HepG2 (cell line): ENCODE results near the gene C1orf159. TPM values are rescaled to one million over a fixed set of nuclear protein-coding genes. Genes with fewer than 3 reads are reported as not detected.

Experiments used
- AKAP8 ChIP-seq: sonication (generic); formaldehyde crosslinking; IDR thresholded peaks from 2 replicates; pipeline ENCODE4 v1.5.1; 2020; ENCODE audit warnings: mild to moderate bottlenecking, missing genetic modification reagents
- ARNTL ChIP-seq: sonication (generic); formaldehyde crosslinking; IDR thresholded peaks from 2 replicates; pipeline ENCODE4 v1.4.0; 2020; ENCODE audit warnings: mild to moderate bottlenecking, missing genetic modification reagents
- CAMTA2 ChIP-seq: sonication (generic); formaldehyde crosslinking; IDR thresholded peaks from 2 replicates; pipeline ENCODE4 v1.4.0; 2020; ENCODE audit warnings: mild to moderate bottlenecking, missing genetic modification reagents, borderline replicate concordance
- ETV5 ChIP-seq: IDR thresholded peaks from 2 replicates; pipeline ENCODE4 v1.6.1; 2018; ENCODE audit warnings: missing biosample characterization, missing genetic modification reagents, inconsistent platforms, borderline replicate concordance
- KLF15 ChIP-seq: sonication (generic); formaldehyde crosslinking; IDR thresholded peaks from 2 replicates; pipeline ENCODE4 v1.8.1; 2023; ENCODE audit warnings: borderline replicate concordance, mild to moderate bottlenecking, inconsistent platforms, missing genetic modification reagents, mixed read lengths
- PRMT3 ChIP-seq: sonication (generic); formaldehyde crosslinking; IDR thresholded peaks from 2 replicates; pipeline ENCODE4 v1.8.1; 2022; ENCODE audit warnings: low read depth, mild to moderate bottlenecking, moderate library complexity, missing genetic modification reagents, borderline replicate concordance
- ZBTB7A ChIP-seq: sonication (generic); formaldehyde crosslinking; IDR thresholded peaks from 2 replicates; pipeline ENCODE4 v1.8.0; 2022; ENCODE audit warnings: mild to moderate bottlenecking, missing genetic modification reagents
- ZMYM3 ChIP-seq: sonication (generic); formaldehyde crosslinking; IDR thresholded peaks from 2 replicates; pipeline ENCODE4 v1.5.1; 2020; ENCODE audit warnings: mild to moderate bottlenecking, missing genetic modification reagents
- ZNF136 ChIP-seq: sonication (generic); formaldehyde crosslinking; IDR thresholded peaks from 2 replicates; pipeline ENCODE4 v1.8.1; 2022; ENCODE audit warnings: low read depth, mild to moderate bottlenecking, moderate library complexity, missing genetic modification reagents
- ZNF781 ChIP-seq: sonication (generic); formaldehyde crosslinking; IDR thresholded peaks from 2 replicates; pipeline ENCODE4 v1.5.1; 2020; ENCODE audit warnings: borderline replicate concordance, mild to moderate bottlenecking, missing genetic modification reagents; ENCODE audit errors: not compliant biosample characterization
- polyA plus RNA-seq, 8 experiments: library from polyadenylated mRNA; depleted of rRNA in 3 of 8; stranded (reverse) in 7 of 8; unstranded in 1 of 8; fragments of >200 nt; fragmentation: Illumina TruSeq in 4 of 8; extraction: Trizol in 4 of 8; gene quantifications; 2 replicates each; pipeline versions ENCODE4 v1.2.1 to v1.2.3, GENCODE V29; 2011 to 2016; ENCODE audit warnings: low read depth in 4 of 8, missing spikeins in 1 of 8, mixed read lengths in 1 of 8; ENCODE audit not compliant: insufficient read depth in 1 of 8
- total RNA-seq, 5 experiments: library from RNA; depleted of rRNA; stranded (reverse); fragments of >200 nt; fragmentation: Illumina TruSeq; extraction: Trizol; gene quantifications; 2 replicates each; pipeline ENCODE4 v1.2.3, GENCODE V29; 2016; ENCODE audit warnings: low read depth in 1 of 5
- TF ChIP-seq, protein P1 (sequence below): IDR thresholded peaks from 2 replicates; pipeline ENCODE4 v1.6.1; 2016; ENCODE audit warnings: control low read depth
- TF ChIP-seq, protein P2 (sequence below): sonication (generic); formaldehyde crosslinking; IDR thresholded peaks from 2 replicates; pipeline ENCODE4 v1.5.1; 2020; ENCODE audit warnings: mild to moderate bottlenecking, moderate library complexity, missing genetic modification reagents
- TF ChIP-seq, protein P3 (sequence below): sonication (generic); formaldehyde crosslinking; IDR thresholded peaks from 2 replicates; pipeline ENCODE4 v1.4.0; 2020; ENCODE audit warnings: missing genetic modification reagents, borderline replicate concordance
- TF ChIP-seq, protein P4 (sequence below): sonication (generic); formaldehyde crosslinking; IDR thresholded peaks from 2 replicates; pipeline ENCODE4 v1.4.0; 2020; ENCODE audit warnings: missing genetic modification reagents
- TF ChIP-seq, protein P5 (sequence below): sonication (generic); formaldehyde crosslinking; IDR thresholded peaks from 2 replicates; pipeline ENCODE4 v1.4.0; 2020; ENCODE audit warnings: missing genetic modification reagents

Gene C1orf159
- total and polyA plus RNA-seq, 2 of the 13 experiments (the other 11 are each of a cell fraction or from before 2014, with no cell fraction given), result 3.8 to 6.7 TPM

DNA sequence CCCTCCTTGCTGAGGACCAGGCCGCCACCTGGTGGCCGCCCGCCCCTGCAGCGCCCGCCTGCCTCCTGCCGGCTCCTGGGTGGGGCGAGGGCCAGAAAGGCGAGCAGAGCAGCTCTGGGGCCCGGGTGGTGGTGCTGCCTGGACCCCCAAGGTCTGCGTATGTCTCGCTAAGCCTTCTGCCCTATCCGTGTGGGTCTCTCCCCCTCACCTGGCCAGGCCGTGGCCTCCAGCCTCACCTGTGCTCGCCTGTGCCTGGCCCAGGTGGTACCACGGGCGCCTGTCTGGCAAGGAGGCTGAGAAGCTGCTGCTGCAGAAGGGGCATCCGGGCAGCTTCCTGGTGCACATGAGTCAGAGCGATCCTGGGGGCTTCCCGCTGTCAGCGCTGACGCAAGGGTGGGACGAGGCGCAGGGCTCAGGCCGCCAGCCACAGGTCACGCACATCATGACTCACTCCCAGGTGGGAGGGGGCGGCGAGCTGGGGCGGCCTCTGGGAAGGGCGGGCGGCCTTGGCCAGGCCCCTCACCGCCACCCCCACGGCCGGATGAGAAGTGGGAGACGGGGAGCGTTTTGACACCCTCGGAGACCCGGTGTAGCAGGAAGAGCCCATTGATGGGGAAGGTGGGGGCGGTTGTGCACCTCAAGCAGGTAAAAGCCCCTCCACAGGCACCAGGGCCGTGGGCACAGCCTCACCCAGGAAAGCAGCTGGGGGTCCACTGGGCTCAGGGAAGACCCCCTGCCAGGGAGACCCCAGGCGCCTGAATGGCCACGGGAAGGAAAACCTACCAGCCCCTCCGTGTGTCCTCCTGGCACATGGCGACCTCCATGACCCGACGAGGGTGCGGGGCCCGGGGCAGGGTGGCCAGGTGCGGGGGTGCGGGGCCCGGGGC lies 51.7 kb downstream of the C1orf159 start (continued):
- TF ChIP-seq ZNF136 (CRISPR knock-in tag), result no peak
- no peak for TF ChIP-seq KLF15 (CRISPR knock-in tag)
- TF ChIP-seq ETV5 (CRISPR knock-in tag), result peak; percentile 75; the same call in 1 of the 2 replicates
- TF ChIP-seq CAMTA2 (CRISPR knock-in tag), result no peak
- TF ChIP-seq, protein P1, sequence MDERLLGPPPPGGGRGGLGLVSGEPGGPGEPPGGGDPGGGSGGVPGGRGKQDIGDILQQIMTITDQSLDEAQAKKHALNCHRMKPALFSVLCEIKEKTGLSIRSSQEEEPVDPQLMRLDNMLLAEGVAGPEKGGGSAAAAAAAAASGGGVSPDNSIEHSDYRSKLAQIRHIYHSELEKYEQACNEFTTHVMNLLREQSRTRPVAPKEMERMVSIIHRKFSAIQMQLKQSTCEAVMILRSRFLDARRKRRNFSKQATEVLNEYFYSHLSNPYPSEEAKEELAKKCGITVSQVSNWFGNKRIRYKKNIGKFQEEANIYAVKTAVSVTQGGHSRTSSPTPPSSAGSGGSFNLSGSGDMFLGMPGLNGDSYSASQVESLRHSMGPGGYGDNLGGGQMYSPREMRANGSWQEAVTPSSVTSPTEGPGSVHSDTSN (CRISPR knock-in tag), result no peak
- no peak; the same call in 1 of the 2 replicates for TF ChIP-seq ARNTL
- TF ChIP-seq ZBTB7A (CRISPR knock-in tag), result peak; percentile 89
- no peak for TF ChIP-seq PRMT3 (CRISPR knock-in tag)
- TF ChIP-seq, protein P2, sequence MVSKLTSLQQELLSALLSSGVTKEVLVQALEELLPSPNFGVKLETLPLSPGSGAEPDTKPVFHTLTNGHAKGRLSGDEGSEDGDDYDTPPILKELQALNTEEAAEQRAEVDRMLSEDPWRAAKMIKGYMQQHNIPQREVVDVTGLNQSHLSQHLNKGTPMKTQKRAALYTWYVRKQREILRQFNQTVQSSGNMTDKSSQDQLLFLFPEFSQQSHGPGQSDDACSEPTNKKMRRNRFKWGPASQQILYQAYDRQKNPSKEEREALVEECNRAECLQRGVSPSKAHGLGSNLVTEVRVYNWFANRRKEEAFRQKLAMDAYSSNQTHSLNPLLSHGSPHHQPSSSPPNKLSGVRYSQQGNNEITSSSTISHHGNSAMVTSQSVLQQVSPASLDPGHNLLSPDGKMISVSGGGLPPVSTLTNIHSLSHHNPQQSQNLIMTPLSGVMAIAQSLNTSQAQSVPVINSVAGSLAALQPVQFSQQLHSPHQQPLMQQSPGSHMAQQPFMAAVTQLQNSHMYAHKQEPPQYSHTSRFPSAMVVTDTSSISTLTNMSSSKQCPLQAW, result peak; percentile 93
- TF ChIP-seq, protein P3, sequence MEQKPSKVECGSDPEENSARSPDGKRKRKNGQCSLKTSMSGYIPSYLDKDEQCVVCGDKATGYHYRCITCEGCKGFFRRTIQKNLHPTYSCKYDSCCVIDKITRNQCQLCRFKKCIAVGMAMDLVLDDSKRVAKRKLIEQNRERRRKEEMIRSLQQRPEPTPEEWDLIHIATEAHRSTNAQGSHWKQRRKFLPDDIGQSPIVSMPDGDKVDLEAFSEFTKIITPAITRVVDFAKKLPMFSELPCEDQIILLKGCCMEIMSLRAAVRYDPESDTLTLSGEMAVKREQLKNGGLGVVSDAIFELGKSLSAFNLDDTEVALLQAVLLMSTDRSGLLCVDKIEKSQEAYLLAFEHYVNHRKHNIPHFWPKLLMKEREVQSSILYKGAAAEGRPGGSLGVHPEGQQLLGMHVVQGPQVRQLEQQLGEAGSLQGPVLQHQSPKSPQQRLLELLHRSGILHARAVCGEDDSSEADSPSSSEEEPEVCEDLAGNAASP (CRISPR knock-in tag), result no peak; the same call in 1 of the 2 replicates
- TF ChIP-seq, protein P4, sequence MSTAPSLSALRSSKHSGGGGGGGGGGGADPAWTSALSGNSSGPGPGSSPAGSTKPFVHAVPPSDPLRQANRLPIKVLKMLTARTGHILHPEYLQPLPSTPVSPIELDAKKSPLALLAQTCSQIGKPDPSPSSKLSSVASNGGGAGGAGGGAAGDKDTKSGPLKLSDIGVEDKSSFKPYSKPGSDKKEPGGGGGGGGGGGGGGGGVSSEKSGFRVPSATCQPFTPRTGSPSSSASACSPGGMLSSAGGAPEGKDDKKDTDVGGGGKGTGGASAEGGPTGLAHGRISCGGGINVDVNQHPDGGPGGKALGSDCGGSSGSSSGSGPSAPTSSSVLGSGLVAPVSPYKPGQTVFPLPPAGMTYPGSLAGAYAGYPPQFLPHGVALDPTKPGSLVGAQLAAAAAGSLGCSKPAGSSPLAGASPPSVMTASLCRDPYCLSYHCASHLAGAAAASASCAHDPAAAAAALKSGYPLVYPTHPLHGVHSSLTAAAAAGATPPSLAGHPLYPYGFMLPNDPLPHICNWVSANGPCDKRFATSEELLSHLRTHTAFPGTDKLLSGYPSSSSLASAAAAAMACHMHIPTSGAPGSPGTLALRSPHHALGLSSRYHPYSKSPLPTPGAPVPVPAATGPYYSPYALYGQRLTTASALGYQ (CRISPR knock-in tag), result no peak
- no peak for TF ChIP-seq ZMYM3 (CRISPR knock-in tag)
- peak; percentile 94 for TF ChIP-seq AKAP8 (CRISPR knock-in tag)
- TF ChIP-seq, protein P5, sequence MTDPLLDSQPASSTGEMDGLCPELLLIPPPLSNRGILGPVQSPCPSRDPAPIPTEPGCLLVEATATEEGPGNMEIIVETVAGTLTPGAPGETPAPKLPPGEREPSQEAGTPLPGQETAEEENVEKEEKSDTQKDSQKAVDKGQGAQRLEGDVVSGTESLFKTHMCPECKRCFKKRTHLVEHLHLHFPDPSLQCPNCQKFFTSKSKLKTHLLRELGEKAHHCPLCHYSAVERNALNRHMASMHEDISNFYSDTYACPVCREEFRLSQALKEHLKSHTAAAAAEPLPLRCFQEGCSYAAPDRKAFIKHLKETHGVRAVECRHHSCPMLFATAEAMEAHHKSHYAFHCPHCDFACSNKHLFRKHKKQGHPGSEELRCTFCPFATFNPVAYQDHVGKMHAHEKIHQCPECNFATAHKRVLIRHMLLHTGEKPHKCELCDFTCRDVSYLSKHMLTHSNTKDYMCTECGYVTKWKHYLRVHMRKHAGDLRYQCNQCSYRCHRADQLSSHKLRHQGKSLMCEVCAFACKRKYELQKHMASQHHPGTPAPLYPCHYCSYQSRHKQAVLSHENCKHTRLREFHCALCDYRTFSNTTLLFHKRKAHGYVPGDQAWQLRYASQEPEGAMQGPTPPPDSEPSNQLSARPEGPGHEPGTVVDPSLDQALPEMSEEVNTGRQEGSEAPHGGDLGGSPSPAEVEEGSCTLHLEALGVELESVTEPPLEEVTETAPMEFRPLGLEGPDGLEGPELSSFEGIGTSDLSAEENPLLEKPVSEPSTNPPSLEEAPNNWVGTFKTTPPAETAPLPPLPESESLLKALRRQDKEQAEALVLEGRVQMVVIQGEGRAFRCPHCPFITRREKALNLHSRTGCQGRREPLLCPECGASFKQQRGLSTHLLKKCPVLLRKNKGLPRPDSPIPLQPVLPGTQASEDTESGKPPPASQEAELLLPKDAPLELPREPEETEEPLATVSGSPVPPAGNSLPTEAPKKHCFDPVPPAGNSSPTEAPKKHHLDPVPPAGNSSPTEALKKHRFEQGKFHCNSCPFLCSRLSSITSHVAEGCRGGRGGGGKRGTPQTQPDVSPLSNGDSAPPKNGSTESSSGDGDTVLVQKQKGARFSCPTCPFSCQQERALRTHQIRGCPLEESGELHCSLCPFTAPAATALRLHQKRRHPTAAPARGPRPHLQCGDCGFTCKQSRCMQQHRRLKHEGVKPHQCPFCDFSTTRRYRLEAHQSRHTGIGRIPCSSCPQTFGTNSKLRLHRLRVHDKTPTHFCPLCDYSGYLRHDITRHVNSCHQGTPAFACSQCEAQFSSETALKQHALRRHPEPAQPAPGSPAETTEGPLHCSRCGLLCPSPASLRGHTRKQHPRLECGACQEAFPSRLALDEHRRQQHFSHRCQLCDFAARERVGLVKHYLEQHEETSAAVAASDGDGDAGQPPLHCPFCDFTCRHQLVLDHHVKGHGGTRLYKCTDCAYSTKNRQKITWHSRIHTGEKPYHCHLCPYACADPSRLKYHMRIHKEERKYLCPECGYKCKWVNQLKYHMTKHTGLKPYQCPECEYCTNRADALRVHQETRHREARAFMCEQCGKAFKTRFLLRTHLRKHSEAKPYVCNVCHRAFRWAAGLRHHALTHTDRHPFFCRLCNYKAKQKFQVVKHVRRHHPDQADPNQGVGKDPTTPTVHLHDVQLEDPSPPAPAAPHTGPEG (CRISPR knock-in tag), result no peak
- TF ChIP-seq ZNF781 (CRISPR knock-in tag), result no peak
